HG03060 (cell line): ENCODE results near the gene POLE.

Source experiments
- ATAC-seq: cut with Tn5 transposase; IDR thresholded peaks from one replicate; pipeline ENCODE4 v1.9.1; 2021; ENCODE audit warnings: low read depth, moderate number of reproducible peaks; ENCODE audit not compliant: unreplicated experiment

Gene POLE

GRCh38 chr12:132618683-132619043 lies 68.5 kb downstream of the POLE start, which contains the start of gene P2RX2:
Gene P2RX2, plus strand, starts transcription at chr12:132618776. Its CDS starts 41 bp downstream, at chr12:132618817.
- ATAC-seq: no peak

- ATAC-seq: no peak
These were observed 69.1 kb downstream of the POLE start for GRCh38 chr12:132617822-132618682.

GRCh38 chr12:132617135-132617701 lies 69.9 kb downstream of the POLE start:
- no peak for ATAC-seq

- ATAC-seq: no peak
These were observed 71.5 kb downstream of the POLE start for GRCh38 chr12:132615579-132616038.

- no peak for ATAC-seq
These were observed 72.1 kb downstream of the POLE start for GRCh38 chr12:132614861-132615578.

GRCh38 chr12:132614029-132614428 lies 73.1 kb downstream of the POLE start:
- no peak for ATAC-seq

GRCh38 chr12:132611620-132612019 lies 75.5 kb downstream of the POLE start:
- no peak for ATAC-seq

GRCh38 chr12:132610866-132611602 lies 76.1 kb downstream of the POLE start:
- no peak for ATAC-seq

GRCh38 chr12:132610051-132610759 lies 76.9 kb downstream of the POLE start, which contains the start of gene LRCOL1:
Gene LRCOL1, minus strand, starts transcription at chr12:132610582. Its CDS starts 4,331 bp downstream, at chr12:132606251.
- ATAC-seq: no peak

GRCh38 chr12:132608231-132609171 lies 78.6 kb downstream of the POLE start:
- no peak for ATAC-seq

GRCh38 chr12:132606927-132607326 lies 80.2 kb downstream of the POLE start:
- ATAC-seq: no peak

GRCh38 chr12:132606466-132606865 lies 80.7 kb downstream of the POLE start:
- no peak for ATAC-seq

- ATAC-seq: no peak
These were observed 81.2 kb downstream of the POLE start for GRCh38 chr12:132605892-132606291.

- ATAC-seq: no peak
These were observed 82.3 kb downstream of the POLE start for GRCh38 chr12:132604668-132605441.

- ATAC-seq: no peak
These were observed 83.0 kb downstream of the POLE start for GRCh38 chr12:132604151-132604618.

GRCh38 chr12:132603240-132604150 lies 83.6 kb downstream of the POLE start:
- ATAC-seq: no peak
